Neural cell (in vitro differentiated cells): Measurements from ENCODE around the gene IQSEC2.

ENCODE experiments used
- CTCF ChIP-seq: fragments of 450-650 bp; IDR thresholded peaks from 2 replicates; pipeline ENCODE4 v1.5.1; 2014; ENCODE audit warnings: antibody characterized with exemption, mild to moderate bottlenecking, moderate library complexity; ENCODE audit not compliant: poor library complexity, severe bottlenecking
- TAF1 ChIP-seq: IDR thresholded peaks from 2 replicates; pipeline ENCODE4 v1.6.1; 2012; ENCODE audit warnings: low read depth

GRCh38 chrX:53279296-53280237 is 1.8 kb downstream of the IQSEC2 start:
- no peak for TF ChIP-seq CTCF
- TF ChIP-seq TAF1, result no peak
